ENCODE measurements around the gene LTO1.

GRCh38 chr11:69639831-69640230 lies 35.3 kb downstream of the LTO1 start:
- TF ChIP-seq, protein P1, sequence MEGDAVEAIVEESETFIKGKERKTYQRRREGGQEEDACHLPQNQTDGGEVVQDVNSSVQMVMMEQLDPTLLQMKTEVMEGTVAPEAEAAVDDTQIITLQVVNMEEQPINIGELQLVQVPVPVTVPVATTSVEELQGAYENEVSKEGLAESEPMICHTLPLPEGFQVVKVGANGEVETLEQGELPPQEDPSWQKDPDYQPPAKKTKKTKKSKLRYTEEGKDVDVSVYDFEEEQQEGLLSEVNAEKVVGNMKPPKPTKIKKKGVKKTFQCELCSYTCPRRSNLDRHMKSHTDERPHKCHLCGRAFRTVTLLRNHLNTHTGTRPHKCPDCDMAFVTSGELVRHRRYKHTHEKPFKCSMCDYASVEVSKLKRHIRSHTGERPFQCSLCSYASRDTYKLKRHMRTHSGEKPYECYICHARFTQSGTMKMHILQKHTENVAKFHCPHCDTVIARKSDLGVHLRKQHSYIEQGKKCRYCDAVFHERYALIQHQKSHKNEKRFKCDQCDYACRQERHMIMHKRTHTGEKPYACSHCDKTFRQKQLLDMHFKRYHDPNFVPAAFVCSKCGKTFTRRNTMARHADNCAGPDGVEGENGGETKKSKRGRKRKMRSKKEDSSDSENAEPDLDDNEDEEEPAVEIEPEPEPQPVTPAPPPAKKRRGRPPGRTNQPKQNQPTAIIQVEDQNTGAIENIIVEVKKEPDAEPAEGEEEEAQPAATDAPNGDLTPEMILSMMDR (IDR thresholded peaks at IDR 0.05), result no peak
- no peak for TF ChIP-seq POLR2A (IDR thresholded peaks at IDR 0.05)
